ENCODE measurements around the gene DGUOK. TPM values are rescaled to one million over a fixed set of nuclear protein-coding genes. Genes with fewer than 3 reads are reported as not detected.

Gene DGUOK
- total and polyA plus RNA-seq, 2 of the 4 experiments (the other 2 are of a cell fraction): 66.3 to 111 TPM

- Histone ChIP-seq H3K79me1 (ENCODE audit: low read depth in 1 of 2, low read length in 2 of 2) (peaks cover 28 to 69% of the 10 kb centered on the region in 2 experiments), H3K9me3 (ENCODE audit: control insufficient read depth, insufficient read depth, low read length) (no peaks in the 10 kb centered on the region), H2AK5ac (ENCODE audit: low read depth, low read length) (no peak overlapping the region), H3K4ac (ENCODE audit: low read depth, low read length) (no peak overlapping the region), H2BK20ac (ENCODE audit: low read depth, low read length) (no peak overlapping the region), H3K4me2 (ENCODE audit: low read depth, low read length) (peak overlapping the region; percentile 35; the same call in 1 of the 2 replicates), H3K9me1 (ENCODE audit: insufficient read depth, low read length) (peaks cover 6% of the 10 kb centered on the region), H3K27ac (ENCODE audit: insufficient read depth, low read length) (no peak overlapping the region), H3K36me3 (ENCODE audit: control insufficient read depth, insufficient read depth, low read length) (peaks cover 2% of the 10 kb centered on the region; the same call in 1 of the 2 replicates), H4K91ac (ENCODE audit: insufficient read depth, low read depth, low read length) (no peak overlapping the region), H3K9ac (ENCODE audit: low read depth, low read length) (no peak overlapping the region), H2BK120ac (ENCODE audit: low read depth, low read length) (no peak overlapping the region), H4K5ac (ENCODE audit: low read depth, low read length) (no peak overlapping the region), H3K23ac (ENCODE audit: low read depth, low read length) (0 out of 2 replicates have a peak overlapping the region, but pooled peaks have one; percentile 21), H3K4me3 (ENCODE audit: insufficient read depth, low read depth, low read length) (no peak overlapping the region), H3K14ac (replicated peaks; ENCODE audit: low read depth, low read length) (no peak overlapping the region), H3K56ac (ENCODE audit: extremely low read depth, insufficient read depth, low read length) (no peak overlapping the region), H3K27me3 (ENCODE audit: control insufficient read depth, insufficient read depth, low read length) (no peaks in the 10 kb centered on the region), H2BK15ac (ENCODE audit: low read depth, low read length) (no peak overlapping the region), H2BK5ac (ENCODE audit: low read depth, low read length, poor library complexity, severe bottlenecking) (no peak overlapping the region), H2AFZ (replicated peaks; ENCODE audit: low read length, poor library complexity) (no peak overlapping the region), H3K4me1 (ENCODE audit: control insufficient read depth, insufficient read depth, low read length) (peaks cover 10% of the 10 kb centered on the region), H2AK9ac (replicated peaks; ENCODE audit: low read depth, low read length, poor library complexity) (no peak overlapping the region), H4K20me1 (ENCODE audit: insufficient read depth, low read length) (peaks cover 44% of the 10 kb centered on the region), H3K18ac (ENCODE audit: low read depth, low read length) (no peak overlapping the region), H4K8ac (ENCODE audit: low read depth in 2 of 2, low read length in 2 of 2) (no peak overlapping the region)
- DNase-seq (no peak), ATAC-seq (ENCODE audit: low read depth) (no peak)
- TF ChIP-seq BHLHE40 (IDR thresholded peaks at IDR 0.05; ENCODE audit: low read depth, low read length): no peak
- TF ChIP-seq RCOR1 (IDR thresholded peaks at IDR 0.05; ENCODE audit: insufficient replicate concordance, low read length): no peak
- no peak for TF ChIP-seq MXI1 (IDR thresholded peaks at IDR 0.05; ENCODE audit: borderline replicate concordance, low read depth, low read length)
- TF ChIP-seq USF2 (IDR thresholded peaks at IDR 0.05; ENCODE audit: low read depth, low read length): no peak
- TF ChIP-seq NFE2L2 (IDR thresholded peaks at IDR 0.05; ENCODE audit: low read depth, low read length): no peak
- TF ChIP-seq CTCF (conservative IDR thresholded peaks at IDR 0.05; ENCODE audit: low read depth, low read length): no peak
- no peak for TF ChIP-seq CHD1 (IDR thresholded peaks at IDR 0.05; ENCODE audit: low read depth, low read length)
- TF ChIP-seq ELK1 (IDR thresholded peaks at IDR 0.05; ENCODE audit: borderline replicate concordance, low read depth, low read length): no peak
- no peak for TF ChIP-seq SMC3 (IDR thresholded peaks at IDR 0.05; ENCODE audit: low read depth, low read length)
- TF ChIP-seq RAD21 (IDR thresholded peaks at IDR 0.05; ENCODE audit: low read length): no peak
- TF ChIP-seq MAFK (IDR thresholded peaks at IDR 0.05; ENCODE audit: low read depth, low read length): no peak
- TF ChIP-seq POLR2A (IDR thresholded peaks at IDR 0.05; ENCODE audit: low read depth, low read length): no peak
- TF ChIP-seq CEBPB (IDR thresholded peaks at IDR 0.05; ENCODE audit: low read depth, low read length): no peak
- TF ChIP-seq RFX5 (IDR thresholded peaks at IDR 0.05; ENCODE audit: low read depth, low read length): no peak
- TF ChIP-seq FOS (IDR thresholded peaks at IDR 0.05; ENCODE audit: low read depth, low read length): no peak
- TF ChIP-seq MAZ (IDR thresholded peaks at IDR 0.05; ENCODE audit: borderline replicate concordance, low read depth, low read length): no peak
- POLR2A ChIA-PET (ENCODE audit: unreplicated experiment): no interaction called here
- intact Hi-C loops (cut with micrococcal nuclease) (loop anchor here (5.0 to 10.0 kb wide), 3 partner anchors 53 to 466 kb away; partner anchors contain the start of gene TET3), dilution Hi-C loops (cut with HindIII; ENCODE audit: low sequenced_read_pairs, unreplicated experiment) (no loop called here), in situ Hi-C loops (cut with MboI; ENCODE audit: low sequenced_read_pairs) (loop anchor here (10.0 kb wide), 1 partner anchor 216 kb away; the partner anchor contains the start of gene BOLA3)
- WGBS, 2 experiments (ENCODE audit: extremely low coverage in 2 of 2, insufficient read length in 1 of 2): no CpG with 5 or more reads among the region's 2 CpGs
- CTCF ChIA-PET: no interaction called here
- no TSS peak for BruUV-seq (replicated peaks)
Measured at GRCh38 chr2:73928963-73929347, 2.3 kb downstream of the DGUOK start.

Measured in IMR-90 (cell line).